Gastroesophageal sphincter (tissue), 3 donors: ENCODE data around the gene CAAP1.

Source experiments
- POLR2A ChIP-seq, 2 donors: fragments of 450-650 bp; IDR thresholded peaks; one replicate each; pipeline ENCODE4 v1.6.1; 2017; ENCODE audit warnings: antibody characterized with exemption in 2 of 2, mild to moderate bottlenecking in 2 of 2, moderate library complexity in 1 of 2
- POLR2AphosphoS5 ChIP-seq: sonication (generic); formaldehyde crosslinking; IDR thresholded peaks from one replicate; pipeline ENCODE4 v1.6.1; 2017; ENCODE audit warnings: antibody characterized with exemption
- TF ChIP-seq, protein P1 (sequence below), 4 experiments: fragments of 200-600 bp in 2 of 4; fragments of 450-650 bp in 2 of 4; sonication (generic) in 1 of 4; IDR thresholded peaks; one replicate each; pipeline ENCODE4 v1.5.1; 2017 to 2019; ENCODE audit warnings: antibody characterized with exemption in 4 of 4, mild to moderate bottlenecking in 2 of 4, moderate library complexity in 2 of 4

- TF ChIP-seq, protein P1, sequence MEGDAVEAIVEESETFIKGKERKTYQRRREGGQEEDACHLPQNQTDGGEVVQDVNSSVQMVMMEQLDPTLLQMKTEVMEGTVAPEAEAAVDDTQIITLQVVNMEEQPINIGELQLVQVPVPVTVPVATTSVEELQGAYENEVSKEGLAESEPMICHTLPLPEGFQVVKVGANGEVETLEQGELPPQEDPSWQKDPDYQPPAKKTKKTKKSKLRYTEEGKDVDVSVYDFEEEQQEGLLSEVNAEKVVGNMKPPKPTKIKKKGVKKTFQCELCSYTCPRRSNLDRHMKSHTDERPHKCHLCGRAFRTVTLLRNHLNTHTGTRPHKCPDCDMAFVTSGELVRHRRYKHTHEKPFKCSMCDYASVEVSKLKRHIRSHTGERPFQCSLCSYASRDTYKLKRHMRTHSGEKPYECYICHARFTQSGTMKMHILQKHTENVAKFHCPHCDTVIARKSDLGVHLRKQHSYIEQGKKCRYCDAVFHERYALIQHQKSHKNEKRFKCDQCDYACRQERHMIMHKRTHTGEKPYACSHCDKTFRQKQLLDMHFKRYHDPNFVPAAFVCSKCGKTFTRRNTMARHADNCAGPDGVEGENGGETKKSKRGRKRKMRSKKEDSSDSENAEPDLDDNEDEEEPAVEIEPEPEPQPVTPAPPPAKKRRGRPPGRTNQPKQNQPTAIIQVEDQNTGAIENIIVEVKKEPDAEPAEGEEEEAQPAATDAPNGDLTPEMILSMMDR (IDR thresholded peaks at IDR 0.05): no peak
- no peak for TF ChIP-seq POLR2AphosphoS5
- no peak for TF ChIP-seq POLR2A (IDR thresholded peaks at IDR 0.05)
These were observed 47.5 kb upstream of the CAAP1 start for GRCh38 chr9:26939955-26940711.
